Measurements from ENCODE around the gene RNF34.

RNF34 gene

GRCh38 chr12:121424624-121424975 is 24.7 kb downstream of the RNF34 start:
- Histone ChIP-seq H3K36me3 (ENCODE audit: control insufficient read depth, insufficient read depth, low read length) (peaks cover 51% of the 10 kb centered on the region), H3K4me3 (ENCODE audit: low read depth, low read length) (no peak overlapping the region)

GRCh38 chr12:121427556-121428050 is 27.7 kb downstream of the RNF34 start:
- Histone ChIP-seq H3K4me1 (ENCODE audit: control insufficient read depth, insufficient read depth, low read length) (no peaks in the 10 kb centered on the region), H3K9ac (ENCODE audit: low read depth, low read length) (no peak overlapping the region), H3K4me3 (ENCODE audit: low read depth, low read length) (no peak overlapping the region), H3K9me3 (ENCODE audit: control insufficient read depth, insufficient read depth, low read length) (no peaks in the 10 kb centered on the region), H3K36me3 (ENCODE audit: control insufficient read depth, insufficient read depth, low read length) (peaks cover 54% of the 10 kb centered on the region), H3K27me3 (ENCODE audit: control insufficient read depth, insufficient read depth, low read length) (no peaks in the 10 kb centered on the region)

More at GRCh38 chr12:121424624-121424975, 24.7 kb downstream of the RNF34 start:
- H3K27me3 ChIP-seq (ENCODE audit: control insufficient read depth, insufficient read depth, low read length) = no peaks in the 10 kb centered on the region
- no peaks in the 10 kb centered on the region for H3K9me3 ChIP-seq (ENCODE audit: control insufficient read depth, insufficient read depth, low read length)
- H3K9ac ChIP-seq (ENCODE audit: low read depth, low read length) = no peak overlapping the region
- no peaks in the 10 kb centered on the region for H3K4me1 ChIP-seq (ENCODE audit: control insufficient read depth, insufficient read depth, low read length)

- Histone ChIP-seq H3K9ac (ENCODE audit: low read depth, low read length) (no peak overlapping the region), H3K9me3 (ENCODE audit: control insufficient read depth, insufficient read depth, low read length) (no peaks in the 10 kb centered on the region), H3K27me3 (ENCODE audit: control insufficient read depth, insufficient read depth, low read length) (no peaks in the 10 kb centered on the region), H3K4me3 (ENCODE audit: low read depth, low read length) (no peak overlapping the region), H3K36me3 (ENCODE audit: control insufficient read depth, insufficient read depth, low read length) (peaks cover 47% of the 10 kb centered on the region), H3K4me1 (ENCODE audit: control insufficient read depth, insufficient read depth, low read length) (no peaks in the 10 kb centered on the region)
These were observed 29.0 kb downstream of the RNF34 start for GRCh38 chr12:121428883-121429282.

GRCh38 chr12:121430833-121431415 is 31.0 kb downstream of the RNF34 start:
- Histone ChIP-seq H3K9me3 (ENCODE audit: control insufficient read depth, insufficient read depth, low read length) (no peaks in the 10 kb centered on the region), H3K36me3 (ENCODE audit: control insufficient read depth, insufficient read depth, low read length) (peaks cover 43% of the 10 kb centered on the region), H3K27me3 (ENCODE audit: control insufficient read depth, insufficient read depth, low read length) (no peaks in the 10 kb centered on the region), H3K9ac (ENCODE audit: low read depth, low read length) (no peak overlapping the region), H3K4me3 (ENCODE audit: low read depth, low read length) (no peak overlapping the region), H3K4me1 (ENCODE audit: control insufficient read depth, insufficient read depth, low read length) (no peaks in the 10 kb centered on the region)

GRCh38 chr12:121432740-121433480 is 33.0 kb downstream of the RNF34 start:
- H3K9ac ChIP-seq (ENCODE audit: low read depth, low read length) = no peak overlapping the region
- H3K36me3 ChIP-seq (ENCODE audit: control insufficient read depth, insufficient read depth, low read length) = peaks cover 42% of the 10 kb centered on the region
- no peak overlapping the region for H3K4me3 ChIP-seq (ENCODE audit: low read depth, low read length)
- no peaks in the 10 kb centered on the region for H3K27me3 ChIP-seq (ENCODE audit: control insufficient read depth, insufficient read depth, low read length)
- H3K9me3 ChIP-seq (ENCODE audit: control insufficient read depth, insufficient read depth, low read length) = no peaks in the 10 kb centered on the region
- H3K4me1 ChIP-seq (ENCODE audit: control insufficient read depth, insufficient read depth, low read length) = no peaks in the 10 kb centered on the region

- H3K9me3 ChIP-seq (ENCODE audit: control insufficient read depth, insufficient read depth, low read length) = no peaks in the 10 kb centered on the region
- H3K4me1 ChIP-seq (ENCODE audit: control insufficient read depth, insufficient read depth, low read length) = no peaks in the 10 kb centered on the region
- peaks cover 44% of the 10 kb centered on the region for H3K36me3 ChIP-seq (ENCODE audit: control insufficient read depth, insufficient read depth, low read length)
- no peak overlapping the region for H3K9ac ChIP-seq (ENCODE audit: low read depth, low read length)
- no peaks in the 10 kb centered on the region for H3K27me3 ChIP-seq (ENCODE audit: control insufficient read depth, insufficient read depth, low read length)
- no peak overlapping the region for H3K4me3 ChIP-seq (ENCODE audit: low read depth, low read length)
These were observed 36.8 kb downstream of the RNF34 start for GRCh38 chr12:121436706-121437105.

- Histone ChIP-seq H3K9me3 (ENCODE audit: control insufficient read depth, insufficient read depth, low read length) (no peaks in the 10 kb centered on the region), H3K36me3 (ENCODE audit: control insufficient read depth, insufficient read depth, low read length) (peaks cover 51% of the 10 kb centered on the region), H3K9ac (ENCODE audit: low read depth, low read length) (no peak overlapping the region), H3K27me3 (ENCODE audit: control insufficient read depth, insufficient read depth, low read length) (no peaks in the 10 kb centered on the region), H3K4me1 (ENCODE audit: control insufficient read depth, insufficient read depth, low read length) (no peaks in the 10 kb centered on the region), H3K4me3 (ENCODE audit: low read depth, low read length) (no peak overlapping the region)
These were observed 39.0 kb downstream of the RNF34 start for GRCh38 chr12:121438905-121439304.

GRCh38 chr12:121439715-121440114 is 39.8 kb downstream of the RNF34 start:
- peaks cover 59% of the 10 kb centered on the region for H3K36me3 ChIP-seq (ENCODE audit: control insufficient read depth, insufficient read depth, low read length)
- no peaks in the 10 kb centered on the region for H3K9me3 ChIP-seq (ENCODE audit: control insufficient read depth, insufficient read depth, low read length)
- H3K4me1 ChIP-seq (ENCODE audit: control insufficient read depth, insufficient read depth, low read length) = no peaks in the 10 kb centered on the region
- H3K27me3 ChIP-seq (ENCODE audit: control insufficient read depth, insufficient read depth, low read length) = no peaks in the 10 kb centered on the region
- no peak overlapping the region for H3K4me3 ChIP-seq (ENCODE audit: low read depth, low read length)
- no peak overlapping the region for H3K9ac ChIP-seq (ENCODE audit: low read depth, low read length)

- H3K4me1 ChIP-seq (ENCODE audit: control insufficient read depth, insufficient read depth, low read length) = no peaks in the 10 kb centered on the region
- H3K4me3 ChIP-seq (ENCODE audit: low read depth, low read length) = no peak overlapping the region
- no peaks in the 10 kb centered on the region for H3K27me3 ChIP-seq (ENCODE audit: control insufficient read depth, insufficient read depth, low read length)
- no peak overlapping the region for H3K9ac ChIP-seq (ENCODE audit: low read depth, low read length)
- peaks cover 59% of the 10 kb centered on the region for H3K36me3 ChIP-seq (ENCODE audit: control insufficient read depth, insufficient read depth, low read length)
- no peaks in the 10 kb centered on the region for H3K9me3 ChIP-seq (ENCODE audit: control insufficient read depth, insufficient read depth, low read length)
These were observed 40.9 kb downstream of the RNF34 start for GRCh38 chr12:121440768-121441167.

GRCh38 chr12:121441555-121441954 is 41.6 kb downstream of the RNF34 start:
- no peak overlapping the region for H3K4me3 ChIP-seq (ENCODE audit: low read depth, low read length)
- H3K9me3 ChIP-seq (ENCODE audit: control insufficient read depth, insufficient read depth, low read length) = no peaks in the 10 kb centered on the region
- no peaks in the 10 kb centered on the region for H3K4me1 ChIP-seq (ENCODE audit: control insufficient read depth, insufficient read depth, low read length)
- H3K36me3 ChIP-seq (ENCODE audit: control insufficient read depth, insufficient read depth, low read length) = peaks cover 56% of the 10 kb centered on the region
- no peaks in the 10 kb centered on the region for H3K27me3 ChIP-seq (ENCODE audit: control insufficient read depth, insufficient read depth, low read length)
- H3K9ac ChIP-seq (ENCODE audit: low read depth, low read length) = no peak overlapping the region

- Histone ChIP-seq H3K36me3 (ENCODE audit: control insufficient read depth, insufficient read depth, low read length) (peaks cover 52% of the 10 kb centered on the region), H3K9me3 (ENCODE audit: control insufficient read depth, insufficient read depth, low read length) (no peaks in the 10 kb centered on the region), H3K9ac (ENCODE audit: low read depth, low read length) (no peak overlapping the region), H3K27me3 (ENCODE audit: control insufficient read depth, insufficient read depth, low read length) (no peaks in the 10 kb centered on the region), H3K4me1 (ENCODE audit: control insufficient read depth, insufficient read depth, low read length) (no peaks in the 10 kb centered on the region), H3K4me3 (ENCODE audit: low read depth, low read length) (no peak overlapping the region)
These were observed 42.4 kb downstream of the RNF34 start for GRCh38 chr12:121442028-121442948.
